HFF-Myc (cell line): ENCODE results near the gene SELP.

Experiments used
- DNase-seq: peaks from one replicate; pipeline ENCODE4 v3.0.0-alpha.2; 2011; ENCODE audit warnings: low read depth; ENCODE audit errors: extremely low read depth
- H3K4me3 ChIP-seq: replicated peaks from 2 replicates; pipeline ENCODE4 v1.5.1; 2011; ENCODE audit warnings: low read depth, mild to moderate bottlenecking, control low read depth, low read length
- TF ChIP-seq, protein P1 (sequence below): IDR thresholded peaks from 2 replicates; pipeline ENCODE4 v1.5.1; 2012; ENCODE audit warnings: mild to moderate bottlenecking, low read depth, low read length, control low read depth; ENCODE audit errors: missing control alignments

Gene SELP

GRCh38 chr1:169586395-169587255 lies 43.3 kb downstream of the SELP start, which contains the start of gene F5:
F5 (minus strand) TSS chr1:169586481; CDS start chr1:169586386, 95 bp downstream.
- TF ChIP-seq, protein P1, sequence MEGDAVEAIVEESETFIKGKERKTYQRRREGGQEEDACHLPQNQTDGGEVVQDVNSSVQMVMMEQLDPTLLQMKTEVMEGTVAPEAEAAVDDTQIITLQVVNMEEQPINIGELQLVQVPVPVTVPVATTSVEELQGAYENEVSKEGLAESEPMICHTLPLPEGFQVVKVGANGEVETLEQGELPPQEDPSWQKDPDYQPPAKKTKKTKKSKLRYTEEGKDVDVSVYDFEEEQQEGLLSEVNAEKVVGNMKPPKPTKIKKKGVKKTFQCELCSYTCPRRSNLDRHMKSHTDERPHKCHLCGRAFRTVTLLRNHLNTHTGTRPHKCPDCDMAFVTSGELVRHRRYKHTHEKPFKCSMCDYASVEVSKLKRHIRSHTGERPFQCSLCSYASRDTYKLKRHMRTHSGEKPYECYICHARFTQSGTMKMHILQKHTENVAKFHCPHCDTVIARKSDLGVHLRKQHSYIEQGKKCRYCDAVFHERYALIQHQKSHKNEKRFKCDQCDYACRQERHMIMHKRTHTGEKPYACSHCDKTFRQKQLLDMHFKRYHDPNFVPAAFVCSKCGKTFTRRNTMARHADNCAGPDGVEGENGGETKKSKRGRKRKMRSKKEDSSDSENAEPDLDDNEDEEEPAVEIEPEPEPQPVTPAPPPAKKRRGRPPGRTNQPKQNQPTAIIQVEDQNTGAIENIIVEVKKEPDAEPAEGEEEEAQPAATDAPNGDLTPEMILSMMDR: peak; percentile 40
- no peak within 1 kb of the TSS for H3K4me3 ChIP-seq
- DNase-seq: peak; percentile 10

DNA sequence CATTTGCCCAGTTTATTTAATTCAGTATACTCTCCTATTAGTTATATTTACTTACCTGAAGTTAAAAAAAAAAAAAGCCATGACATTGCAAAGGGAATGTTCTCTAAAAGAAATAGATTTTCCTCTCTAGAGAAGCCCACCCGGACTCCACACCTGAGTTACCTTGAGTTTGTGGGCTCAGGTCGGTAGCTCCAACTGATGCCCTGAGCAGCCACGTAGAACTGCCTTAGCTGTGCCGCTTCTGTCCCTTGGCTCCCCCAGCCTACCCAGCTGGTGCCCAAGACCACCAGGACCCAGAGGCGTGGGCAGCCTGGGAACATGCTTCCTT lies 43.9 kb downstream of the SELP start:
- no peak for DNase-seq
- TF ChIP-seq, protein P1: no peak

DNA sequence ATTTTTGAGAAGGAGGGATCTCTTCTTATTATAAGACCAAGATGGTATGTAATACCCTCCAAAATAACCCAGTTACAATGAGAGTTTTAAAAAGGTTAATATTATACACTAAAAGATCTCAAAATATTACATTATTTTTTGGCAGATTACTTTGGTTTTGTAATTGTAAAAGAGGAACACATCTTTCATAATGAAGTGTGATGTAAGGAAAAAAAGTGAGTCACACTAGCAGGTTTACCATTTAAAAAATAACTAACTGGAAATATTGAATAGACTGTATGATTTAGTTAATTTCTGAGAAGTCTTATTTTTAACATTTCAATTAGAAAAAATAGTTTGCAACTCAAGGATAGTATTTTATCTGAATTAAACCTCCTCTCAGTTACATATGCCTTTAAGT lies 44.7 kb downstream of the SELP start:
- no peak for DNase-seq
- TF ChIP-seq, protein P1: no peak
- no peak overlapping the region for H3K4me3 ChIP-seq

More for the DNA sequence above, 43.9 kb downstream of the SELP start:
- H3K4me3 ChIP-seq: no peak overlapping the region

DNA sequence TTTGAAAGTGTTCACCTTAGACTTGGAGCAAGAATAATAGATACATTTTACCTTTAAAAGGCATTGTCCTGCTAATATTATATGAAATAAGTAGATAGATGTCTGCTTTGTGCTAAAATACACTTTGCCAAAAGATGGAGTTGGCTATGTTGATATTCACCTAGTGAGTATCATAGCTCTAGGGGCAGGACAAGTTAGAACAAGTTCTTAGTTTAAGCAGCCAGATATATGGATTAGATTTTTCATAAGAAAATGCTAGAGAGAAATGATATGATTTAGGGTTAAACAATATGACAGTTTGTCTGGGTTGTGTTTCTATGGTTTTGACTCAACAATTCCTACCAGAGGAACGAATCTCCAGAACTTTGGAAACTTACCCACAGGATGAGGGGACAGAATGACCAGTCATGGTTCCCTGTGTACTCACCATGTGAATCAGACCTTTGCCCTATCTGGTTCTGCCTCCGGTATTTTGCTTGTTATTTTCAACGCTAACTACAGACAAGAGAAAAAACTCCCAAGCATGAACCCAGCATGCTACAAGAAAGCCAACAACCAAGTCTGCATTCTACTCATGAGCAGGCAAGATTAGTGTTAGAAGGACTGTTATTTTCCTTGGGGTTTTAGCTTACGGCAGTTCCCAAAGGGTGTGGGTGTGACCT lies 45.3 kb downstream of the SELP start:
- no peak overlapping the region for H3K4me3 ChIP-seq
- TF ChIP-seq, protein P1: no peak
- no peak for DNase-seq

GRCh38 chr1:169577981-169578738 lies 51.8 kb downstream of the SELP start:
- TF ChIP-seq, protein P1: no peak
- no peak overlapping the region for H3K4me3 ChIP-seq
- no peak for DNase-seq

DNA sequence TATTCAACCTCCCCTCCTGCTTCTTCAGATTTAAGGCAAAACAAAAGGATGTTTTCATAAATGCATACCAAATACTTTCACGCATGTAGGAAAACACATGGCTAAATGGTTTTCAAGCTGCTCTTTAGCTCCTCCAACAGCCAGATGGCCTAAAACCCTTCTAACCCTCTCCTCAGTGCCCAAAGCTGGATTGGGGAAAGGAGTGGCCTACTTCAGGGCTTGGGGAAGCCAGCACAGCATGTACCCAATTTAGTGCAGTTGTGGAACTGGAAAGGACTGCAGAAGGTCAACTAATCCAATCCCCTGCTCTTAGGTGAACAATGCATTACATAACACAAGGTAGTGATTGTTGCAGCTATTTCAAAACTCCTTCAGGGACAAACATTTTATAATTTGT lies 53.0 kb downstream of the SELP start:
- H3K4me3 ChIP-seq: no peak overlapping the region
- no peak for DNase-seq
- TF ChIP-seq, protein P1: no peak
